ENCODE data around the gene HSDL2. TPM values are rescaled to one million over a fixed set of nuclear protein-coding genes. Genes with fewer than 3 reads are reported as not detected.
A peak's percentile ranks its signal among the peaks of the same experiment; 100 is the strongest.

HSDL2 gene
- total RNA-seq = 17.3 and 21.6 TPM in 2 replicates

GRCh38 chr9:112380102-112380824, at the start of gene HSDL2:
TSS of gene HSDL2 (plus strand) at chr9:112380108. CDS start at chr9:112380164, 56 bp downstream.
- DNase-seq (ENCODE audit: low read depth in 2 of 2) = peak in 1 of 2 donors; percentile 54

GRCh38 chr9:112331674-112331952, 48.3 kb upstream of the HSDL2 start:
- no peak for DNase-seq (ENCODE audit: low read depth in 2 of 2)

- DNase-seq (ENCODE audit: low read depth in 2 of 2) = no peak
Observed at GRCh38 chr9:112332214-112332613, 47.7 kb upstream of the HSDL2 start.

- no peak for DNase-seq (ENCODE audit: low read depth in 2 of 2)
Observed at GRCh38 chr9:112332674-112332976, 47.3 kb upstream of the HSDL2 start.

- peak; percentile 43 to 87 for DNase-seq (ENCODE audit: low read depth in 2 of 2)
Observed at GRCh38 chr9:112332977-112333638, 46.8 kb upstream of the HSDL2 start, which contains the start of gene PTBP3. TSS of gene PTBP3 (minus strand) at chr9:112333619. CDS start at chr9:112297865, 35,754 bp downstream.

GRCh38 chr9:112333639-112334431, 46.1 kb upstream of the HSDL2 start:
- peak; percentile 90 to 97 for DNase-seq (ENCODE audit: low read depth in 2 of 2)

GRCh38 chr9:112334432-112334841, 45.5 kb upstream of the HSDL2 start:
- DNase-seq (ENCODE audit: low read depth in 2 of 2) = peak in 1 of 2 donors; percentile 40

GRCh38 chr9:112337547-112337946, 42.4 kb upstream of the HSDL2 start:
- no peak for DNase-seq (ENCODE audit: low read depth in 2 of 2)

- DNase-seq (ENCODE audit: low read depth in 2 of 2) = no peak
Observed at GRCh38 chr9:112338561-112338960, 41.3 kb upstream of the HSDL2 start.

GRCh38 chr9:112339886-112340285, 40.0 kb upstream of the HSDL2 start:
- no peak for DNase-seq (ENCODE audit: low read depth in 2 of 2)

- DNase-seq (ENCODE audit: low read depth in 2 of 2) = peak in 1 of 2 donors; percentile 25
Observed at GRCh38 chr9:112341730-112342129, 38.2 kb upstream of the HSDL2 start.

GRCh38 chr9:112348257-112349007, 31.5 kb upstream of the HSDL2 start:
- peak; percentile 53 to 77 for DNase-seq (ENCODE audit: low read depth in 2 of 2)

- no peak for DNase-seq (ENCODE audit: low read depth in 2 of 2)
Observed at GRCh38 chr9:112349008-112349333, 30.9 kb upstream of the HSDL2 start.

- no peak for DNase-seq (ENCODE audit: low read depth in 2 of 2)
Observed at GRCh38 chr9:112351184-112351583, 28.7 kb upstream of the HSDL2 start.

- DNase-seq (ENCODE audit: low read depth in 2 of 2) = no peak
Observed at GRCh38 chr9:112352209-112352608, 27.7 kb upstream of the HSDL2 start.

GRCh38 chr9:112354081-112354743, 25.7 kb upstream of the HSDL2 start:
- DNase-seq (ENCODE audit: low read depth in 2 of 2) = no peak

GRCh38 chr9:112355427-112355897, 24.4 kb upstream of the HSDL2 start:
- DNase-seq (ENCODE audit: low read depth in 2 of 2) = no peak

- DNase-seq (ENCODE audit: low read depth in 2 of 2) = peak in 1 of 2 donors; percentile 67
Observed at GRCh38 chr9:112360047-112360804, 19.7 kb upstream of the HSDL2 start.

- DNase-seq (ENCODE audit: low read depth in 2 of 2) = peak; percentile 37 to 62
Observed at GRCh38 chr9:112361601-112362000, 18.3 kb upstream of the HSDL2 start.

- no peak for DNase-seq (ENCODE audit: low read depth in 2 of 2)
Observed at GRCh38 chr9:112364761-112365160, 15.1 kb upstream of the HSDL2 start.

Data from dermis microvascular lymphatic vessel endothelial cell (primary cell).